AG09319 (cell line): ENCODE measurements around the gene RIOX2.

Experiments used
- DNase-seq: peaks from one replicate; pipeline ENCODE4 v3.0.0-alpha.2; 2010; ENCODE audit warnings: low read depth; ENCODE audit errors: extremely low read depth
- CTCF ChIP-seq: IDR thresholded peaks from 2 replicates; pipeline ENCODE4 v1.5.1; 2011; ENCODE audit warnings: low read depth, mild to moderate bottlenecking, inconsistent platforms, low read length, moderate library complexity

RIOX2 gene

GRCh38 chr3:97940034-97940433 is 32.2 kb downstream of the RIOX2 start:
- no peak for TF ChIP-seq CTCF
- DNase-seq = no peak

GRCh38 chr3:97939401-97939800 is 32.8 kb downstream of the RIOX2 start:
- TF ChIP-seq CTCF = no peak
- no peak for DNase-seq

- DNase-seq = no peak
- no peak for TF ChIP-seq CTCF
These were observed 33.8 kb downstream of the RIOX2 start for GRCh38 chr3:97938444-97938843.

- TF ChIP-seq CTCF = no peak
- no peak for DNase-seq
These were observed 35.0 kb downstream of the RIOX2 start for GRCh38 chr3:97937205-97937604.

GRCh38 chr3:97935842-97936241 is 36.4 kb downstream of the RIOX2 start:
- no peak for TF ChIP-seq CTCF
- DNase-seq = no peak

- DNase-seq = no peak
- no peak for TF ChIP-seq CTCF
These were observed 37.1 kb downstream of the RIOX2 start for GRCh38 chr3:97934980-97935695.

- no peak for TF ChIP-seq CTCF
- DNase-seq = no peak
These were observed 39.8 kb downstream of the RIOX2 start for GRCh38 chr3:97932387-97932801.
